ENCODE data around the gene EPHA4. TPM values are rescaled to one million over a fixed set of nuclear protein-coding genes. Genes with fewer than 3 reads are reported as not detected.
A peak's percentile ranks its signal among the peaks of the same experiment; 100 is the strongest.

EPHA4 gene
- total and polyA plus RNA-seq, 11 donors, result 4.2 to 35.2 (median 19.5) TPM

DNA sequence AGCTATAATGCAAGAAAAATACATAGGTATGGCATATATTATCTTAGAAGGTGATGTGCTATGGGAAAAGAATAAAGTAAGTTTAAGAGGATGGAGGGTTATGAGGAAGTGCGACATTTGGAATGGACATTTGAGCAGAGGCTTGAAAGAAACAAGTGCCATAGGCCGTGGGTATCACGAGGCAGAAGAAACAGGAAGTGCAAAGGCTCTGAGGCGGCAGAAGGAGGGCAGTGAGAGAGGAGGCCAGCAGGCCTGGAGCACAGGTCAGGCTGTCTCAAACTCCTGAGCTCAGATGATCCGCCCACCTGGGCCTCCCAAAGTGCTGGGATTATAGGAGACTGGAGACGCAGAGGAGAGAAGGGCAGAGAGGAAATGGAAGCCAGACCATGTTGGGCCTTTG lies 40.7 kb upstream of the EPHA4 start:
- no peak for TF ChIP-seq POLR2A (IDR thresholded peaks at IDR 0.05)
- TF ChIP-seq, protein P1, sequence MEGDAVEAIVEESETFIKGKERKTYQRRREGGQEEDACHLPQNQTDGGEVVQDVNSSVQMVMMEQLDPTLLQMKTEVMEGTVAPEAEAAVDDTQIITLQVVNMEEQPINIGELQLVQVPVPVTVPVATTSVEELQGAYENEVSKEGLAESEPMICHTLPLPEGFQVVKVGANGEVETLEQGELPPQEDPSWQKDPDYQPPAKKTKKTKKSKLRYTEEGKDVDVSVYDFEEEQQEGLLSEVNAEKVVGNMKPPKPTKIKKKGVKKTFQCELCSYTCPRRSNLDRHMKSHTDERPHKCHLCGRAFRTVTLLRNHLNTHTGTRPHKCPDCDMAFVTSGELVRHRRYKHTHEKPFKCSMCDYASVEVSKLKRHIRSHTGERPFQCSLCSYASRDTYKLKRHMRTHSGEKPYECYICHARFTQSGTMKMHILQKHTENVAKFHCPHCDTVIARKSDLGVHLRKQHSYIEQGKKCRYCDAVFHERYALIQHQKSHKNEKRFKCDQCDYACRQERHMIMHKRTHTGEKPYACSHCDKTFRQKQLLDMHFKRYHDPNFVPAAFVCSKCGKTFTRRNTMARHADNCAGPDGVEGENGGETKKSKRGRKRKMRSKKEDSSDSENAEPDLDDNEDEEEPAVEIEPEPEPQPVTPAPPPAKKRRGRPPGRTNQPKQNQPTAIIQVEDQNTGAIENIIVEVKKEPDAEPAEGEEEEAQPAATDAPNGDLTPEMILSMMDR (IDR thresholded peaks at IDR 0.05), result no peak
- no peak overlapping the region for H3K27ac ChIP-seq
- H3K9me3 ChIP-seq, result no peaks in the 10 kb centered on the region
- no peak overlapping the region for H3K4me3 ChIP-seq
- ATAC-seq, result no peak
- peaks cover 0 to 9% (median 0%) of the 10 kb centered on the region in 9 donors for H3K27me3 ChIP-seq
- intact Hi-C loops (cut with DNase I), result no loop called here
- no peak for DNase-seq
- WGBS, 4 donors, result 87 to 94% (median 89%) methylated on average over 6 of the region's 6 CpGs
- no peaks in the 10 kb centered on the region for H3K4me1 ChIP-seq
- H3K36me3 ChIP-seq, result no peaks in the 10 kb centered on the region

DNA sequence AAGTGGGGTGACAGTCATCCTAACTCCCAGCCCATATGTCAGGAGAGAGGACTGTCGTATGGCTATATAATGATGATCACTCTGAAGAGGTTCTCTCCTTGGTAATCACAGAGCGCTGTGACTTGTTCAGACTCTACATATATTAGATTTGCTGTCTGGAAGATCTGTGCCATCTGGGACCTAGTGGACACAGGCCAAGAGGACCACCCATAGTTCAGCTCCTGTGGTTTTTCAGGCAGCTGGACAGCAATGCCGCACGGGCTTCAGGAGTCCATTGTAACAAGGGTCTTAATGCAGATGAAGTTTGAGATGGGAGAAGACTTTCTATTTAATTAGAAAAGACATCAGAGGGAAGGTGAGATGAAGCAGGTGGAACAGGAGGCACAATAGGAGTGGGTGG lies 40.1 kb upstream of the EPHA4 start:
- Histone ChIP-seq H3K27me3 (peaks cover 0 to 9% (median 0%) of the 10 kb centered on the region in 9 donors), H3K27ac (no peak overlapping the region), H3K4me1 (no peaks in the 10 kb centered on the region), H3K9me3 (no peaks in the 10 kb centered on the region), H3K36me3 (no peaks in the 10 kb centered on the region), H3K4me3 (no peak overlapping the region)
- WGBS, 4 donors, result 58 to 80% (median 66%) methylated on average over 4 of the region's 4 CpGs
- ATAC-seq (no peak), DNase-seq (no peak)
- TF ChIP-seq POLR2A (IDR thresholded peaks at IDR 0.05), result no peak
- TF ChIP-seq, protein P1 (IDR thresholded peaks at IDR 0.05), result no peak
- intact Hi-C loops (cut with DNase I), result no loop called here

DNA sequence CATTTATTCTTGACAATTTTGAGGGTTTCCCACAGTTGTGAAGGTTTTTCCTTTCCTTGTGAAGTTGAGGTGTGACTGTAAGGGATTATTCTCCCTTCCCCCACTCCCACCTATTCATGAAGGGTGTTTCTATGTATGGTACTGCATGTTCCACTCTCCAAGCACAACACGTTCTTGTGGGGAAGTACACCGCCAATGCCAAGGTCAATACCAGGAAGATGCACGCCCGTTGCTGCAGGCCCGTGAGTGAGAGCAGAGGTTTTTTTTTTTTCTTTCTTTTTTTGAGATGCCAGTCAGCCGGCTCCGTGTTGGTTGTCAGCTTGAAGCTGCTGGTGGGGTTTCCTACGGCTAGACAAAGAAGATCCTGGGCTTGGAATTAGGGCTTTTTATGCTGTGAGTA lies 38.6 kb upstream of the EPHA4 start:
- DNase-seq (no peak), ATAC-seq (peak; percentile 55 to 81 (median 78))
- Histone ChIP-seq H3K27ac (no peak overlapping the region), H3K4me1 (no peaks in the 10 kb centered on the region), H3K9me3 (no peaks in the 10 kb centered on the region), H3K4me3 (no peak overlapping the region), H3K27me3 (peaks cover 0 to 9% (median 0%) of the 10 kb centered on the region in 9 donors), H3K36me3 (no peaks in the 10 kb centered on the region)
- intact Hi-C loops (cut with DNase I), result no loop called here
- 50 to 66% (median 55%) methylated on average over 8 of the region's 8 CpGs for WGBS, 4 donors
- TF ChIP-seq POLR2A (IDR thresholded peaks at IDR 0.05), result no peak
- TF ChIP-seq, protein P1 (IDR thresholded peaks at IDR 0.05), result no peak

DNA sequence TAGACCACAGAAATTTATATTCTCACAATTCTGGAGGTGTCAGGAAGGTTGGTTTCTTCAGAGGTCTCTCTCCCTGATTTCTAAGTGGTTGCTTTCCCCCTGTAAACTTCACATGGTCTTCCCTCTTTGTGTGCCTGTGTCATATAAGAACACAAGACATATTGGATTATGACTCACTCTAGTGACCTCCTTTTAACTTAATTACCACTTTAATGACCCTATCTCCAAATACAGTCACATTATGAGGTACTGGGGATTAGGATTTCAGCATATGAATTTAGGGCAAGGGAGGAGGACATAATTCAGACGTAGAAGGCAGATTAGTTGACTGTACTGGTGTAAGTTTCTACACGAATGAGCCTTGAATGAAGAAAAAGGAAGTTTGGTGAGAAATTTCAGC lies 38.2 kb upstream of the EPHA4 start:
- Histone ChIP-seq H3K4me3 (no peak overlapping the region), H3K27me3 (peaks cover 0 to 10% (median 0%) of the 10 kb centered on the region in 9 donors), H3K27ac (no peak overlapping the region), H3K9me3 (no peaks in the 10 kb centered on the region), H3K4me1 (no peaks in the 10 kb centered on the region), H3K36me3 (no peaks in the 10 kb centered on the region)
- DNase-seq, result no peak
- intact Hi-C loops (cut with DNase I), result no loop called here
- no peak for ATAC-seq
- no peak for TF ChIP-seq POLR2A (IDR thresholded peaks at IDR 0.05)
- TF ChIP-seq, protein P1 (IDR thresholded peaks at IDR 0.05), result no peak
- 67 to 77% (median 70%) methylated on average over 2 of the region's 2 CpGs for WGBS, 4 donors
